Kidney (tissue), 14 donors: Measurements from ENCODE around the gene TCF7L1. TPM values are rescaled to one million over a fixed set of nuclear protein-coding genes. Genes with fewer than 3 reads are reported as not detected.

Experiments used
- DNase-seq, 5 donors: peaks; one replicate each; pipeline ENCODE4 v3.0.0-alpha.2; 2013 to 2020
- FAIRE-seq: peaks from 2 replicates; lab custom pipeline; 2012; peaks lifted over from hg19 to GRCh38; lab: Jason Lieb, UNC
- H3K27ac ChIP-seq, 2 donors: one replicate each; pipeline ENCODE4 v1.7.0; 2013; ENCODE audit warnings: low read depth in 2 of 2, low read length in 2 of 2, inconsistent platforms in 1 of 2
- H3K27me3 ChIP-seq: one replicate; pipeline ENCODE4 v1.7.1; 2013; ENCODE audit warnings: low read length, inconsistent platforms; ENCODE audit not compliant: control insufficient read depth, insufficient read depth
- H3K36me3 ChIP-seq, 3 donors: one replicate each; pipeline versions ENCODE4 v1.7.0 to v1.7.1; 2013; ENCODE audit warnings: low read length in 3 of 3, control low read depth in 1 of 3, inconsistent platforms in 1 of 3; ENCODE audit not compliant: insufficient read depth in 3 of 3, control insufficient read depth in 2 of 3
- H3K4me1 ChIP-seq, 3 donors: one replicate each; pipeline versions ENCODE4 v1.7.0 to v1.7.1; 2013; ENCODE audit warnings: low read length in 3 of 3, inconsistent platforms in 1 of 3, low read depth in 1 of 3; ENCODE audit not compliant: control insufficient read depth in 2 of 3, insufficient read depth in 2 of 3
- H3K4me3 ChIP-seq, 3 donors: one replicate each; pipeline versions ENCODE4 v1.7.0 to v1.8.1; 2013; ENCODE audit warnings: low read length in 3 of 3, control low read depth in 1 of 3, inconsistent platforms in 1 of 3
- H3K9ac ChIP-seq, 3 donors: one replicate each; pipeline versions ENCODE4 v1.7.0 to v1.7.1; 2013; ENCODE audit warnings: low read length in 3 of 3, control low read depth in 1 of 3, inconsistent platforms in 1 of 3
- H3K9me3 ChIP-seq, 3 donors: one replicate each; pipeline versions ENCODE4 v1.7.0 to v1.7.1; 2013; ENCODE audit warnings: low read length in 3 of 3, control low read depth in 1 of 3, inconsistent platforms in 1 of 3; ENCODE audit not compliant: control insufficient read depth in 2 of 3, insufficient read depth in 1 of 3
- CTCF ChIP-seq: IDR thresholded peaks from 3 replicates; pipeline ENCODE4 v1.5.1; 2012; ENCODE audit warnings: mild to moderate bottlenecking, moderate library complexity, borderline replicate concordance; ENCODE audit not compliant: insufficient read depth; ENCODE audit errors: extremely low read depth
- intact Hi-C: fragments of 100-400 bp; cut with DNase I; formaldehyde crosslinking; loops from one replicate; pipeline ENCODE4 v1.11.1; 2022
- polyA plus RNA-seq: library from polyadenylated mRNA; stranded (reverse); fragments of 350-450 nt; fragmentation: Illumina TruSeq; extraction: RNeasy Lipid Tissue Mini Kit (QIAGEN cat#74804); gene quantifications from one replicate; pipeline ENCODE4 v1.2.3, GENCODE V29; 2014; ENCODE audit warnings: low read depth, low replicate concordance; ENCODE audit not compliant: insufficient read depth
- total RNA-seq: library from RNA; stranded (reverse); fragmentation: NEBNext Ultra II Directional; extraction: Animal tissue kit (Norgen Biotek cat#: 25700); gene quantifications from one replicate; pipeline ENCODE4 v1.2.1, GENCODE V29; 2021
- donor health status: control.
- donor health status: control.
- donor health status: control.
- donor health status: control.
- donor health status: control.
- donor health status: DM: yes; HTN: yes; CAD: no.
- donor health status: Normal renal cell carcinoma (clear cell type).

TCF7L1 gene
- total and polyA plus RNA-seq, 2 donors from 2014 or later, result 10.2 to 12.5 TPM

- Histone ChIP-seq H3K4me1 (peaks cover 0 to 4% (median 0%) of the 10 kb centered on the region in 3 donors), H3K4me3 (no peak overlapping the region), H3K27me3 (no peaks in the 10 kb centered on the region), H3K9ac (no peak overlapping the region), H3K27ac (no peak overlapping the region), H3K9me3 (no peaks in the 10 kb centered on the region), H3K36me3 (no peaks in the 10 kb centered on the region)
- TF ChIP-seq CTCF, result no peak
- intact Hi-C loops, result no loop called here
- FAIRE-seq (no peak), DNase-seq (no peak)
Measured at GRCh38 chr2:85235281-85235680, 102.1 kb downstream of the TCF7L1 start.

GRCh38 chr2:85236084-85236483, 102.9 kb downstream of the TCF7L1 start:
- intact Hi-C loops, result no loop called here
- no peak for TF ChIP-seq CTCF
- Histone ChIP-seq H3K9me3 (no peaks in the 10 kb centered on the region), H3K9ac (no peak overlapping the region), H3K4me3 (no peak overlapping the region), H3K27ac (no peak overlapping the region), H3K27me3 (no peaks in the 10 kb centered on the region), H3K4me1 (peaks cover 0 to 4% (median 0%) of the 10 kb centered on the region in 3 donors), H3K36me3 (no peaks in the 10 kb centered on the region)
- FAIRE-seq, result no peak
- DNase-seq, result no peak

GRCh38 chr2:85237849-85238565, 104.8 kb downstream of the TCF7L1 start:
- peaks cover 0 to 7% (median 5%) of the 10 kb centered on the region in 3 donors for H3K4me1 ChIP-seq
- no peaks in the 10 kb centered on the region for H3K36me3 ChIP-seq
- no peak for TF ChIP-seq CTCF
- no peak overlapping the region for H3K27ac ChIP-seq
- H3K9me3 ChIP-seq, result no peaks in the 10 kb centered on the region
- H3K9ac ChIP-seq, result no peak overlapping the region
- H3K4me3 ChIP-seq, result no peak overlapping the region
- FAIRE-seq (no peak), DNase-seq (peak in 4 of 5 donors; percentile 71 to 78 (median 72))
- intact Hi-C loops, result no loop called here
- no peaks in the 10 kb centered on the region for H3K27me3 ChIP-seq
